K562 (cell line): Measurements from ENCODE around the gene RPL36AL. TPM values are rescaled to one million over a fixed set of nuclear protein-coding genes. Genes with fewer than 3 reads are reported as not detected.

Source experiments
- TCF3 ChIP-seq: sonication (generic); formaldehyde crosslinking; IDR thresholded peaks from 2 replicates; pipeline ENCODE4 v1.4.0; 2020; ENCODE audit warnings: mild to moderate bottlenecking, missing genetic modification reagents
- ZZZ3 ChIP-seq: fragments of 450-650 bp; IDR thresholded peaks from 2 replicates; pipeline ENCODE4 v1.6.1; 2016; ENCODE audit warnings: antibody characterized with exemption, mild to moderate bottlenecking, moderate library complexity
- polyA plus RNA-seq, 8 experiments: library from polyadenylated mRNA; depleted of rRNA in 4 of 8; stranded (reverse) in 5 of 8; unstranded in 3 of 8; fragments of >200 nt; fragmentation: Nextera tagmentation in 2 of 8; fragmentation: Illumina TruSeq in 1 of 8; extraction: Ambion mirVana in 2 of 8; extraction: Trizol in 1 of 8; gene quantifications; 2 replicates each; pipeline versions ENCODE4 v1.2.1 to v1.2.3, GENCODE V29; 2011 to 2014; ENCODE audit warnings: inconsistent platforms in 1 of 8, missing spikeins in 1 of 8
- total RNA-seq, 7 experiments: library from RNA; depleted of rRNA in 6 of 7; stranded (reverse); fragments of >200 nt in 6 of 7; fragmentation: Illumina TruSeq in 2 of 7; extraction: Trizol in 2 of 7; gene quantifications; 2 replicates each; pipeline versions ENCODE4 v1.2.1 to v1.2.3, GENCODE V29; 2011 to 2021; ENCODE audit warnings: low replicate concordance in 1 of 7
- TF ChIP-seq, protein P1 (sequence below), 2 experiments: fragments of 450-650 bp; IDR thresholded peaks; 2 replicates each; pipeline ENCODE4 v1.6.1; 2016; ENCODE audit warnings: mild to moderate bottlenecking in 2 of 2, borderline replicate concordance in 1 of 2, low read depth in 1 of 2, moderate library complexity in 1 of 2
- TF ChIP-seq, protein P2 (sequence below), 2 experiments: fragments of 450-650 bp in 1 of 2; sonication (generic) in 1 of 2; formaldehyde crosslinking in 1 of 2; IDR thresholded peaks; 2 replicates each; pipeline versions ENCODE4 v1.7.1 to v1.9.0; 2016 to 2022; ENCODE audit warnings: inconsistent platforms in 1 of 2, mild to moderate bottlenecking in 1 of 2, missing genetic modification reagents in 1 of 2

RPL36AL gene
- total and polyA plus RNA-seq, 9 of the 15 experiments (the other 6 are each of a cell fraction or from before 2014, with no cell fraction given): 146 to 674 (median 360) TPM

DNA sequence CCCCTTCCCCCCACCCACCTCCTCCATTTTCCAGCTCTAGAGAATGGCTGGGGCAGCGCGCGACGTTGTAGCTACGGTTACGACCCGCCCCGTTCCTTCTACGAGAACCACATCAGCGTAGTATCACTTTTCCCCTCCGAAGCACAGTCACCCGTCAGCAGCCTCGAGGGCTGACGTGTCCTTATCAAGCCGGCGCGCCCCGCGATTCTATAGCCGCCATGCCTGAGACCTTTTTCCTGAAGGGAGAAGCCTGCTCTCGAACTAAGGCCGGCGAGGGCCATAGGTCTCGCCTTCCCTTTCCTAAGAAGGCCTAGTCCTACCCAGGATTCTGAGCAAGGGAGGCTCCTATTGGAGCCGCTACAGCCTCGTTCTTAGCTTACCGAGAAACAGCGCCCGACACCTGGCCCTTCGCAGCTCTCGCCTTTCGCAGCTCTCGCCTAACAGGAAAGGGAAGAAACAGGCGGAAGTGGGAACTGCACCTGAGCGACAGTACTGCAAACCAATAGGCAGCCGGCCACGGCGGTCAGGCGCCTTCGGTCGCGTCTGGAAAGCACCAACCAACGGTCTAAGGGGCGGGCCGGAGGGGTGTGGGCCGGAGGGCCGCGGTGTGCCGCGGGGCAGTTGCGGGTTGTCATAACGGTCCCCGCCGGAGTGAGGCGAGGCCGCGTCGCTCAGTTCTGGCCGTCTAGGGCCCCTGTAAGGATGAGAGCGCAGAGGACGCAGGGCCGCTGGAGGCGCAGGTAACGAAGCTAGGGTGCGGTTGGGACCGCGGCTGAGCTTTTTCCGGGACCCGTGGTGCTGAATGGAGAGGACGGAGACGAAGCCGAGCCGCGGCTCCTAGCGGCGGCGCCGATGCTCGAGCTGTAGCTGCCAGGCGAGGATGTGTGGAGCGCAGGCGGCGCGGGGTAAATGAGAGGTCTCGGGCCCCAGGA lies at the start of gene RPL36AL, which contains the start of gene MGAT2 (continued):
- TF ChIP-seq, protein P1, sequence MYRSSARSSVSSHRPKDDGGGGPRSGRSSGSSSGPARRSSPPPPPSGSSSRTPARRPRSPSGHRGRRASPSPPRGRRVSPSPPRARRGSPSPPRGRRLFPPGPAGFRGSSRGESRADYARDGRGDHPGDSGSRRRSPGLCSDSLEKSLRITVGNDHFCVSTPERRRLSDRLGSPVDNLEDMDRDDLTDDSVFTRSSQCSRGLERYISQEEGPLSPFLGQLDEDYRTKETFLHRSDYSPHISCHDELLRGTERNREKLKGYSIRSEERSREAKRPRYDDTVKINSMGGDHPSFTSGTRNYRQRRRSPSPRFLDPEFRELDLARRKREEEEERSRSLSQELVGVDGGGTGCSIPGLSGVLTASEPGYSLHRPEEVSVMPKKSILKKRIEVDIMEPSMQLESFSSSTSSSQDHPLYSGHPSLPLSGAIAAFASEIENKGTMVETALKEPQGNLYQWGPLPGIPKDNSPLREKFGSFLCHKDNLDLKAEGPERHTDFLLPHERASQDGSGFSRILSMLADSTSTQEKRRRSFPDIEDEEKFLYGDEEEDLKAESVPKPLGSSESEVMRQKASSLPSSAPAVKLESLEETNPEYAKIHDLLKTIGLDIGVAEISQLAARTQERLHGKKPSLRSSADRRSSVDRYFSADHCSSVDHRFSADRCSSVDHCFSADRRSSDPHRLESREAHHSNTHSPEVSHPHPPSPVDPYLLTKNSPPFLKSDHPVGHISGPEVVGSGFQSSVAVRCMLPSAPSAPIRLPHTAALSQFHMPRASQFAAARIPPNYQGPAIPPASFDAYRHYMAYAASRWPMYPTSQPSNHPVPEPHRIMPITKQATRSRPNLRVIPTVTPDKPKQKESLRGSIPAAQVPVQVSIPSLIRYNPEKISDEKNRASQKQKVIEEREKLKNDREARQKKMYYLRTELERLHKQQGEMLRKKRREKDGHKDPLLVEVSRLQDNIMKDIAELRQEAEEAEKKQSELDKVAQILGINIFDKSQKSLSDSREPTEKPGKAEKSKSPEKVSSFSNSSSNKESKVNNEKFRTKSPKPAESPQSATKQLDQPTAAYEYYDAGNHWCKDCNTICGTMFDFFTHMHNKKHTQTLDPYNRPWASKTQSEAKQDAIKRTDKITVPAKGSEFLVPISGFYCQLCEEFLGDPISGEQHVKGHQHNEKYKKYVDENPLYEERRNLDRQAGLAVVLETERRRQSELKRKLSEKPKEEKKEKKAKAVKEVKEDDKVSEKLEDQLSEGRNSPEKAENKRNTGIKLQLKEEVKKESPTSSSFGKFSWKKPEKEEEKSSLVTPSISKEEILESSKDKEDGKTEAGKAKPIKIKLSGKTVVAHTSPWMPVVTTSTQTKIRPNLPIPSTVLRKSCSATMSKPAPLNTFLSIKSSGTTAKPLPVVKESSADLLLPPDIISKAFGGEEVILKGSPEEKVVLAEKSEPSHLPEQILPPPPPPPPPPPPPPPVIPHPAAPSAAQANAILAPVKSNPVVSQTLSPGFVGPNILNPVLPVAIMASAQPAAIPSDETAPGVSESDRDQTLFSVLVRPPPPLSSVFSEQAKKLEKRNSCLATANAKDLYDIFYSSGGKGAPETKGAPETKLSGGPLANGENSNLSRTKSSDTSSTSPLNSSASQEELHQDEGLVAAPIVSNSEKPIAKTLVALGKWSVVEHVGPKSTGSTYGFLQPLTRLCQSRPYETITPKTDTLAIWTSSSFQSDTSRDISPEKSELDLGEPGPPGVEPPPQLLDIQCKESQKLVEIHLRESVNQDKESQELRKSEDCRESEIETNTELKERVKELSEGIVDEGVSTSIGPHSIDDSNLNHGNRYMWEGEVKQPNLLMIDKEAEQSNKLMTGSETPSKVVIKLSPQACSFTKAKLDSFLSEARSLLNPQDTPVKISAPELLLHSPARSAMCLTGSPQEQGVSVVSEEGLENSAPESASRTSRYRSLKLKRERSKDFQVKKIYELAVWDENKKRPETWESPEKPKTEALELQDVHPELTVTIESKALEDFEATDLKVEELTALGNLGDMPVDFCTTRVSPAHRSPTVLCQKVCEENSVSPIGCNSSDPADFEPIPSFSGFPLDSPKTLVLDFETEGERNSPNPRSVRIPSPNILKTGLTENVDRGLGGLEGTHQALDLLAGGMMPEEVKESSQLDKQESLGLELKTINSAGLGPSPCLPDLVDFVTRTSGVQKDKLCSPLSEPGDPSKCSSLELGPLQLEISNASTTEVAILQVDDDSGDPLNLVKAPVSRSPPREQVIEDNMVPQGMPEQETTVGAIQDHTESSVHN (IDR thresholded peaks at IDR 0.05; ENCODE audit: borderline replicate concordance in 1 of 2, low read depth in 1 of 2): no peak
- TF ChIP-seq, protein P2, sequence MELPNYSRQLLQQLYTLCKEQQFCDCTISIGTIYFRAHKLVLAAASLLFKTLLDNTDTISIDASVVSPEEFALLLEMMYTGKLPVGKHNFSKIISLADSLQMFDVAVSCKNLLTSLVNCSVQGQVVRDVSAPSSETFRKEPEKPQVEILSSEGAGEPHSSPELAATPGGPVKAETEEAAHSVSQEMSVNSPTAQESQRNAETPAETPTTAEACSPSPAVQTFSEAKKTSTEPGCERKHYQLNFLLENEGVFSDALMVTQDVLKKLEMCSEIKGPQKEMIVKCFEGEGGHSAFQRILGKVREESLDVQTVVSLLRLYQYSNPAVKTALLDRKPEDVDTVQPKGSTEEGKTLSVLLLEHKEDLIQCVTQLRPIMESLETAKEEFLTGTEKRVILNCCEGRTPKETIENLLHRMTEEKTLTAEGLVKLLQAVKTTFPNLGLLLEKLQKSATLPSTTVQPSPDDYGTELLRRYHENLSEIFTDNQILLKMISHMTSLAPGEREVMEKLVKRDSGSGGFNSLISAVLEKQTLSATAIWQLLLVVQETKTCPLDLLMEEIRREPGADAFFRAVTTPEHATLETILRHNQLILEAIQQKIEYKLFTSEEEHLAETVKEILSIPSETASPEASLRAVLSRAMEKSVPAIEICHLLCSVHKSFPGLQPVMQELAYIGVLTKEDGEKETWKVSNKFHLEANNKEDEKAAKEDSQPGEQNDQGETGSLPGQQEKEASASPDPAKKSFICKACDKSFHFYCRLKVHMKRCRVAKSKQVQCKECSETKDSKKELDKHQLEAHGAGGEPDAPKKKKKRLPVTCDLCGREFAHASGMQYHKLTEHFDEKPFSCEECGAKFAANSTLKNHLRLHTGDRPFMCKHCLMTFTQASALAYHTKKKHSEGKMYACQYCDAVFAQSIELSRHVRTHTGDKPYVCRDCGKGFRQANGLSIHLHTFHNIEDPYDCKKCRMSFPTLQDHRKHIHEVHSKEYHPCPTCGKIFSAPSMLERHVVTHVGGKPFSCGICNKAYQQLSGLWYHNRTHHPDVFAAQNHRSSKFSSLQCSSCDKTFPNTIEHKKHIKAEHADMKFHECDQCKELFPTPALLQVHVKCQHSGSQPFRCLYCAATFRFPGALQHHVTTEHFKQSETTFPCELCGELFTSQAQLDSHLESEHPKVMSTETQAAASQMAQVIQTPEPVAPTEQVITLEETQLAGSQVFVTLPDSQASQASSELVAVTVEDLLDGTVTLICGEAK (IDR thresholded peaks at IDR 0.05): peak; percentile 89
- TF ChIP-seq, protein P2 (CRISPR knock-in tag; IDR thresholded peaks at IDR 0.05): no peak
- TF ChIP-seq ZZZ3 (no peak), TCF3 (CRISPR knock-in tag) (no peak)
